HepG2 (cell line): ENCODE results near the gene FSTL1. TPM values are rescaled to one million over a fixed set of nuclear protein-coding genes. Genes with fewer than 3 reads are reported as not detected.

Experiments used
- ATAC-seq: fragments of 200-7000 bp; cut with Tn5 transposase; 3 replicates; pipeline ENCODE4 v1.9.1; 2020; ENCODE audit warnings: mild to moderate bottlenecking, moderate library complexity
- BruUV-seq: library from RNA; stranded (reverse); fragments of 400-500 nt; replicated peaks from 2 replicates; lab custom pipeline; 2021; lab: Mats Ljungman, UMichigan
- CTCF ChIA-PET: fragments of 300-600 bp; formaldehyde crosslinking; extraction: SDS; loops from one replicate; lab custom pipeline; 2021; ENCODE audit warnings: low total read pairs, inconsistent platforms, low intra/inter-chr PET ratio; lab: Yijun Ruan, JAX
- POLR2A ChIA-PET: fragments of 350-600 bp; sonication (Branson Sonifier 250); formaldehyde crosslinking; loops from one replicate; lab custom pipeline; 2020; ENCODE audit warnings: antibody characterized with exemption, inconsistent platforms; lab: Yijun Ruan, JAX
- DNase-seq: peaks from one replicate; pipeline ENCODE4 v3.0.0-alpha.2; 2015; ENCODE audit warnings: low spot score
- FAIRE-seq: peaks from 3 replicates; lab custom pipeline; 2011; peaks lifted over from hg19 to GRCh38; lab: Jason Lieb, UNC
- H2AFZ ChIP-seq: one replicate; pipeline ENCODE4 v1.6.1; 2011; ENCODE audit warnings: low read length, inconsistent platforms
- H3K27ac ChIP-seq: fragments of 300-600 bp; 3 replicates; pipeline ENCODE4 v1.8.0; 2011; ENCODE audit warnings: mixed run types, mild to moderate bottlenecking, mixed read lengths, low read length, inconsistent platforms; ENCODE audit not compliant: insufficient read depth; ENCODE audit errors: extremely low read length
- H3K27me3 ChIP-seq, 2 experiments: fragments of 200-600 bp in 1 of 2; 2 replicates in 1 of 2; 3 replicates in 1 of 2; pipeline versions ENCODE4 v1.6.0 to v1.8.0; 2011; ENCODE audit warnings: low read length in 2 of 2, mild to moderate bottlenecking in 2 of 2, moderate library complexity in 2 of 2, inconsistent platforms in 1 of 2; ENCODE audit not compliant: insufficient read depth in 2 of 2, control insufficient read depth in 1 of 2
- H3K36me3 ChIP-seq, 2 experiments: fragments of 200-600 bp in 1 of 2; replicated peaks in 1 of 2; 2 replicates in 1 of 2; 3 replicates in 1 of 2; pipeline versions ENCODE4 v1.5.1 to v1.8.0; 2011; ENCODE audit warnings: low read length in 2 of 2, inconsistent platforms in 1 of 2; ENCODE audit not compliant: insufficient read depth in 2 of 2, control insufficient read depth in 1 of 2
- H3K4me1 ChIP-seq: 2 replicates; pipeline ENCODE4 v1.5.1; 2012; ENCODE audit warnings: low read length, inconsistent platforms; ENCODE audit not compliant: insufficient read depth
- H3K4me2 ChIP-seq: 2 replicates; pipeline ENCODE4 v1.6.0; 2011; ENCODE audit warnings: low read depth, low read length, inconsistent platforms
- H3K4me3 ChIP-seq, 3 experiments: fragments of 200-600 bp in 1 of 3; sonication (generic), shearing (Covaris generic) in 1 of 3; replicated peaks in 1 of 3; 2 replicates each; pipeline ENCODE4 v1.5.1; 2011 to 2016; ENCODE audit warnings: low read length in 3 of 3, inconsistent platforms in 2 of 3, low read depth in 2 of 3, mild to moderate bottlenecking in 2 of 3, control low read depth in 1 of 3, mixed read lengths in 1 of 3; ENCODE audit not compliant: insufficient read depth in 1 of 3
- H3K79me2 ChIP-seq: one replicate; pipeline ENCODE4 v1.6.1; 2011; ENCODE audit warnings: low read length, inconsistent platforms; ENCODE audit not compliant: insufficient read depth
- H3K9ac ChIP-seq: 2 replicates; pipeline ENCODE4 v1.6.0; 2011; ENCODE audit warnings: mild to moderate bottlenecking, low read depth, low read length, inconsistent platforms; ENCODE audit not compliant: insufficient read depth
- H3K9me3 ChIP-seq: 2 replicates; pipeline ENCODE4 v1.5.1; 2012; ENCODE audit warnings: mild to moderate bottlenecking, low read length
- H4K20me1 ChIP-seq: 2 replicates; pipeline ENCODE4 v1.6.0; 2011; ENCODE audit warnings: inconsistent platforms, mild to moderate bottlenecking, low read length, moderate library complexity; ENCODE audit not compliant: insufficient read depth
- AKAP8 ChIP-seq: sonication (generic); formaldehyde crosslinking; IDR thresholded peaks from 2 replicates; pipeline ENCODE4 v1.5.1; 2020; ENCODE audit warnings: mild to moderate bottlenecking, missing genetic modification reagents
- ARID3A ChIP-seq: IDR thresholded peaks from 2 replicates; pipeline ENCODE4 v1.6.1; 2012; ENCODE audit warnings: low read depth, low read length, improper control_type of control experiment
- CCAR2 ChIP-seq: fragments of 200-400 bp; formaldehyde crosslinking; optimal IDR thresholded peaks from 2 replicates; pipeline ENCODE3; 2018; ENCODE audit warnings: low read depth, mild to moderate bottlenecking, low read length, moderate library complexity
- CREM ChIP-seq, 2 experiments: sonication (generic) in 1 of 2; formaldehyde crosslinking in 1 of 2; IDR thresholded peaks; 2 replicates each; pipeline versions ENCODE4 v1.4.0 to v1.6.1; 2016 to 2020; ENCODE audit warnings: antibody characterized with exemption in 1 of 2, mild to moderate bottlenecking in 1 of 2, missing genetic modification reagents in 1 of 2
- HNRNPL ChIP-seq: fragments of 200-400 bp; formaldehyde crosslinking; IDR thresholded peaks from 2 replicates; pipeline ENCODE4 v1.6.1; 2017; ENCODE audit warnings: mild to moderate bottlenecking, low read depth, low read length
- ISX ChIP-seq: sonication (generic); formaldehyde crosslinking; conservative IDR thresholded peaks from 2 replicates; pipeline ENCODE4 v1.5.0; 2020; ENCODE audit warnings: missing genetic modification reagents
- KDM2A ChIP-seq: sonication (generic); formaldehyde crosslinking; IDR thresholded peaks from 2 replicates; pipeline ENCODE4 v1.4.0; 2020; ENCODE audit warnings: low read depth, missing genetic modification reagents, borderline replicate concordance
- MBD4 ChIP-seq: IDR thresholded peaks from 2 replicates; pipeline ENCODE4 v1.6.1; 2012; ENCODE audit warnings: low read length, inconsistent platforms, borderline replicate concordance
- MXI1 ChIP-seq: IDR thresholded peaks from 3 replicates; pipeline ENCODE4 v1.6.1; 2012; ENCODE audit warnings: low read depth, low read length, inconsistent platforms, borderline replicate concordance
- POLR2A ChIP-seq, 2 experiments: IDR thresholded peaks; 2 replicates each; pipeline ENCODE4 v1.6.1; 2011; ENCODE audit warnings: low read depth in 2 of 2, low read length in 2 of 2, mild to moderate bottlenecking in 1 of 2, moderate library complexity in 1 of 2; ENCODE audit not compliant: insufficient read depth in 1 of 2
- RFX5 ChIP-seq: IDR thresholded peaks from 2 replicates; pipeline ENCODE4 v1.6.1; 2011; ENCODE audit warnings: low read depth, low read length, improper control_type of control experiment
- ZNF207 ChIP-seq: fragments of 450-650 bp; IDR thresholded peaks from 2 replicates; pipeline ENCODE4 v1.6.1; 2016; ENCODE audit warnings: antibody characterized with exemption, borderline replicate concordance
- ZNF484 ChIP-seq: sonication (generic); formaldehyde crosslinking; IDR thresholded peaks from 2 replicates; pipeline ENCODE4 v1.5.1; 2020; ENCODE audit warnings: mild to moderate bottlenecking, low read depth, missing genetic modification reagents, borderline replicate concordance
- ZNF530 ChIP-seq: sonication (generic); formaldehyde crosslinking; IDR thresholded peaks from 2 replicates; pipeline ENCODE4 v1.5.0; 2020; ENCODE audit warnings: low read depth, mild to moderate bottlenecking, missing genetic modification reagents
- ZNF549 ChIP-seq: sonication (generic); formaldehyde crosslinking; IDR thresholded peaks from 2 replicates; pipeline ENCODE4 v1.5.0; 2020; ENCODE audit warnings: missing genetic modification reagents
- ZNF552 ChIP-seq: sonication (generic); formaldehyde crosslinking; IDR thresholded peaks from 2 replicates; pipeline ENCODE4 v1.9.0; 2022; ENCODE audit warnings: missing genetic modification reagents, mild to moderate bottlenecking, borderline replicate concordance
- WGBS: methylation state at CpG from one replicate; pipeline ENCODE4 v1.1.6; 2017; ENCODE audit warnings: low lambda C conversion rate; 5-methylcytosine and 5-hydroxymethylcytosine counted together
- in situ Hi-C: cut with HindIII; loops from 2 replicates; pipeline ENCODE4 v1.10.0; 2017; ENCODE audit warnings: low pct_unique_long_range_greater_than_20kb; ENCODE audit not compliant: extremely low pct_ligation_motif_present
- intact Hi-C: fragments of 100-400 bp; cut with micrococcal nuclease; formaldehyde crosslinking; loops from one replicate; pipeline ENCODE4 v1.10.0; 2022; ENCODE audit not compliant: unreplicated experiment
- polyA plus RNA-seq, 8 experiments: library from polyadenylated mRNA; depleted of rRNA in 3 of 8; stranded (reverse) in 7 of 8; unstranded in 1 of 8; fragments of >200 nt; fragmentation: Illumina TruSeq in 4 of 8; extraction: Trizol in 4 of 8; gene quantifications; 2 replicates each; pipeline versions ENCODE4 v1.2.1 to v1.2.3, GENCODE V29; 2011 to 2016; ENCODE audit warnings: low read depth in 4 of 8, missing spikeins in 1 of 8, mixed read lengths in 1 of 8; ENCODE audit not compliant: insufficient read depth in 1 of 8
- total RNA-seq, 5 experiments: library from RNA; depleted of rRNA; stranded (reverse); fragments of >200 nt; fragmentation: Illumina TruSeq; extraction: Trizol; gene quantifications; 2 replicates each; pipeline ENCODE4 v1.2.3, GENCODE V29; 2016; ENCODE audit warnings: low read depth in 1 of 5
- TF ChIP-seq, protein P1 (sequence below): sonication (generic); formaldehyde crosslinking; IDR thresholded peaks from 2 replicates; pipeline ENCODE4 v1.4.0; 2020; ENCODE audit warnings: missing genetic modification reagents, borderline replicate concordance
- TF ChIP-seq, protein P2 (sequence below): conservative IDR thresholded peaks from 2 replicates; pipeline ENCODE4 v1.6.1; 2018; ENCODE audit warnings: missing genetic modification reagents

FSTL1 gene
- total and polyA plus RNA-seq, 2 of the 13 experiments (the other 11 are each of a cell fraction or from before 2014, with no cell fraction given): 0.07 to 0.29 TPM

GRCh38 chr3:120415756-120416155 is 35.0 kb downstream of the FSTL1 start:
- BruUV-seq: no TSS peak
- H4K20me1 ChIP-seq: no peaks in the 10 kb centered on the region
- no peaks in the 10 kb centered on the region for H3K9me3 ChIP-seq
- no peaks in the 10 kb centered on the region for H3K79me2 ChIP-seq
- no peak overlapping the region for H3K9ac ChIP-seq
- peaks cover 17% of the 10 kb centered on the region for H3K4me1 ChIP-seq
- DNase-seq: no peak
- no peak for FAIRE-seq
- H3K4me3 ChIP-seq: no peak overlapping the region
- ChIA-PET POLR2A (no interaction called here), CTCF (interaction anchor here (2.3 kb wide), 1 partner anchor 172 kb away, joined by 25 read pairs; no protein-coding TSS in a partner anchor)
- ATAC-seq: no peak
- 29% methylated on average over 6 of the region's 6 CpGs for WGBS
- H2AFZ ChIP-seq: no peak overlapping the region
- no peak overlapping the region for H3K4me2 ChIP-seq
- no peak overlapping the region for H3K27ac ChIP-seq
- intact Hi-C loops (loop anchor here (2.0 to 5.0 kb wide), 2 partner anchors 67 to 523 kb away; partner anchors contain the start of gene LRRC58), in situ Hi-C loops (loop anchor here (5.0 kb wide), 1 partner anchor 173 kb away; no protein-coding TSS in a partner anchor)
- no peaks in the 10 kb centered on the region; a peak in 1 of 5 replicates for H3K27me3 ChIP-seq
- no peaks in the 10 kb centered on the region for H3K36me3 ChIP-seq
- no peak for TF ChIP-seq CREM (IDR thresholded peaks at IDR 0.05)
- no peak for TF ChIP-seq CREM (CRISPR knock-in tag; IDR thresholded peaks at IDR 0.05)
- no peak for TF ChIP-seq ZNF549 (CRISPR knock-in tag)
- TF ChIP-seq, protein P1, sequence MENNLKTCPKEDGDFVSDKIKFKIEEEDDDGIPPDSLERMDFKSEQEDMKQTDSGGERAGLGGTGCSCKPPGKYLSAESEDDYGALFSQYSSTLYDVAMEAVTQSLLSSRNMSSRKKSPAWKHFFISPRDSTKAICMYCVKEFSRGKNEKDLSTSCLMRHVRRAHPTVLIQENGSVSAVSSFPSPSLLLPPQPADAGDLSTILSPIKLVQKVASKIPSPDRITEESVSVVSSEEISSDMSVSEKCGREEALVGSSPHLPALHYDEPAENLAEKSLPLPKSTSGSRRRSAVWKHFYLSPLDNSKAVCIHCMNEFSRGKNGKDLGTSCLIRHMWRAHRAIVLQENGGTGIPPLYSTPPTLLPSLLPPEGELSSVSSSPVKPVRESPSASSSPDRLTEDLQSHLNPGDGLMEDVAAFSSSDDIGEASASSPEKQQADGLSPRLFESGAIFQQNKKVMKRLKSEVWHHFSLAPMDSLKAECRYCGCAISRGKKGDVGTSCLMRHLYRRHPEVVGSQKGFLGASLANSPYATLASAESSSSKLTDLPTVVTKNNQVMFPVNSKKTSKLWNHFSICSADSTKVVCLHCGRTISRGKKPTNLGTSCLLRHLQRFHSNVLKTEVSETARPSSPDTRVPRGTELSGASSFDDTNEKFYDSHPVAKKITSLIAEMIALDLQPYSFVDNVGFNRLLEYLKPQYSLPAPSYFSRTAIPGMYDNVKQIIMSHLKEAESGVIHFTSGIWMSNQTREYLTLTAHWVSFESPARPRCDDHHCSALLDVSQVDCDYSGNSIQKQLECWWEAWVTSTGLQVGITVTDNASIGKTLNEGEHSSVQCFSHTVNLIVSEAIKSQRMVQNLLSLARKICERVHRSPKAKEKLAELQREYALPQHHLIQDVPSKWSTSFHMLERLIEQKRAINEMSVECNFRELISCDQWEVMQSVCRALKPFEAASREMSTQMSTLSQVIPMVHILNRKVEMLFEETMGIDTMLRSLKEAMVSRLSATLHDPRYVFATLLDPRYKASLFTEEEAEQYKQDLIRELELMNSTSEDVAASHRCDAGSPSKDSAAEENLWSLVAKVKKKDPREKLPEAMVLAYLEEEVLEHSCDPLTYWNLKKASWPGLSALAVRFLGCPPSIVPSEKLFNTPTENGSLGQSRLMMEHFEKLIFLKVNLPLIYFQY (CRISPR knock-in tag): no peak
- TF ChIP-seq MXI1: no peak
- no peak for TF ChIP-seq ZNF484 (CRISPR knock-in tag)
- TF ChIP-seq ZNF530 (CRISPR knock-in tag): no peak
- TF ChIP-seq ISX (CRISPR knock-in tag): no peak
- no peak for TF ChIP-seq POLR2A (IDR thresholded peaks at IDR 0.05; ENCODE audit: insufficient read depth in 1 of 2, low read depth in 2 of 2, low read length in 2 of 2)
- no peak for TF ChIP-seq HNRNPL
- TF ChIP-seq CCAR2: no peak
- TF ChIP-seq ARID3A: no peak
- TF ChIP-seq AKAP8 (CRISPR knock-in tag): no peak
- TF ChIP-seq, protein P2, sequence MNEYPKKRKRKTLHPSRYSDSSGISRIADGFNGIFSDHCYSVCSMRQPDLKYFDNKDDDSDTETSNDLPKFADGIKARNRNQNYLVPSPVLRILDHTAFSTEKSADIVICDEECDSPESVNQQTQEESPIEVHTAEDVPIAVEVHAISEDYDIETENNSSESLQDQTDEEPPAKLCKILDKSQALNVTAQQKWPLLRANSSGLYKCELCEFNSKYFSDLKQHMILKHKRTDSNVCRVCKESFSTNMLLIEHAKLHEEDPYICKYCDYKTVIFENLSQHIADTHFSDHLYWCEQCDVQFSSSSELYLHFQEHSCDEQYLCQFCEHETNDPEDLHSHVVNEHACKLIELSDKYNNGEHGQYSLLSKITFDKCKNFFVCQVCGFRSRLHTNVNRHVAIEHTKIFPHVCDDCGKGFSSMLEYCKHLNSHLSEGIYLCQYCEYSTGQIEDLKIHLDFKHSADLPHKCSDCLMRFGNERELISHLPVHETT (CRISPR knock-in tag): no peak
- TF ChIP-seq RFX5: no peak
- no peak for TF ChIP-seq ZNF207
- TF ChIP-seq ZNF552 (CRISPR knock-in tag): no peak
- no peak for TF ChIP-seq MBD4
- no peak for TF ChIP-seq KDM2A (CRISPR knock-in tag)
